Coronary artery (tissue), 2 donors: Measurements from ENCODE around the gene KCNT1.

Source experiments
- DNase-seq: peaks from one replicate; pipeline ENCODE4 v3.0.0-alpha.2; 2017; ENCODE audit warnings: low spot score
- H3K27ac ChIP-seq, 2 donors: fragments of 200-600 bp; sonication (generic); one replicate each; pipeline ENCODE4 v1.5.1; 2016 to 2019
- H3K4me3 ChIP-seq: fragments of 200-600 bp; sonication (generic); 2 replicates; pipeline ENCODE4 v1.5.1; 2016; ENCODE audit warnings: mild to moderate bottlenecking, moderate library complexity
- TF ChIP-seq, protein P1 (sequence below): fragments of 200-600 bp; sonication (generic); IDR thresholded peaks from one replicate; pipeline ENCODE4 v1.5.1; 2019; ENCODE audit warnings: antibody characterized with exemption

The KCNT1 gene

DNA sequence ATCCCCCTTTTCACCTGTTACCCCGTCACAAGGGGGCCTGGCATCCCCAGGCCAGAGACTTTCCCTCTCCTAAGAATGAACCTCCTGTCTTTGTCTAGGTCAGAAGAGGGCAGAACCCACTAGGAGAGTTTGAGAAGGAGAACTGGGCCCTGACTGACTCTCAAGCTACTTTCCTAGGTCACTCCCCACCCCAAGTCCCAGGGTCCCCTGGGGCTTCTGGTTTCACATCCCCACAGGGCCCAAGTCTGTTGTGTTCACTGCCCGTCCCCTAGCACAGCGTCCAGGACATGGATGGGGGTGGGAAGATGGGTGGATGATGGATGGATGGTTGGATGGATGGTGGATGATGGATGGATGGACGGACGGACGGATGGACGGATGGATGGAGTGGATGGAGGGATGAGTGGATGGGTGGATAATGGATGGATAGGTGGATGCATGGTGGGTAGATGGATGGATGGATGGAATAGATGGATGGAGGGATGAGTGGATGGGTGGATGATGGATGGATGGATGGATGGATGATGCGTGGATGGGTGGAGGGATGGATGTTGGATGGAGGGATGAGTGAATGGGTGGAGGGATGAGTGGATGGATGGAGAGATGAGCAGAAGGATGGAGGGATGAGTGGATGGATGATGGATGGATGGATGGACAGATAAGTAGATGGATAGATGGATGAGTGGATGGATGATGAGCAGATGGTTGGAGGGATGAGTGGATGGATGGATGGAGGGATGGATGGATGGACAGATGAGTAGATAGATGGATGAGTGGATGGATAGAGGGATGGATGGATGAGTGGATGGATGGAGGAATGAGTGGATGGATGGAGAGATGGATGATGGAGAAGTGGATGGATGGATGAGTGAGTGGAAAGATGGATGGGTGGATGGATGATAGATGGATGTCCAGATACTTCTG, 50.6 kb downstream of the KCNT1 start:
- Histone ChIP-seq H3K27ac (no peak overlapping the region), H3K4me3 (no peak overlapping the region)
- DNase-seq: no peak
- TF ChIP-seq, protein P1, sequence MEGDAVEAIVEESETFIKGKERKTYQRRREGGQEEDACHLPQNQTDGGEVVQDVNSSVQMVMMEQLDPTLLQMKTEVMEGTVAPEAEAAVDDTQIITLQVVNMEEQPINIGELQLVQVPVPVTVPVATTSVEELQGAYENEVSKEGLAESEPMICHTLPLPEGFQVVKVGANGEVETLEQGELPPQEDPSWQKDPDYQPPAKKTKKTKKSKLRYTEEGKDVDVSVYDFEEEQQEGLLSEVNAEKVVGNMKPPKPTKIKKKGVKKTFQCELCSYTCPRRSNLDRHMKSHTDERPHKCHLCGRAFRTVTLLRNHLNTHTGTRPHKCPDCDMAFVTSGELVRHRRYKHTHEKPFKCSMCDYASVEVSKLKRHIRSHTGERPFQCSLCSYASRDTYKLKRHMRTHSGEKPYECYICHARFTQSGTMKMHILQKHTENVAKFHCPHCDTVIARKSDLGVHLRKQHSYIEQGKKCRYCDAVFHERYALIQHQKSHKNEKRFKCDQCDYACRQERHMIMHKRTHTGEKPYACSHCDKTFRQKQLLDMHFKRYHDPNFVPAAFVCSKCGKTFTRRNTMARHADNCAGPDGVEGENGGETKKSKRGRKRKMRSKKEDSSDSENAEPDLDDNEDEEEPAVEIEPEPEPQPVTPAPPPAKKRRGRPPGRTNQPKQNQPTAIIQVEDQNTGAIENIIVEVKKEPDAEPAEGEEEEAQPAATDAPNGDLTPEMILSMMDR: no peak

DNA sequence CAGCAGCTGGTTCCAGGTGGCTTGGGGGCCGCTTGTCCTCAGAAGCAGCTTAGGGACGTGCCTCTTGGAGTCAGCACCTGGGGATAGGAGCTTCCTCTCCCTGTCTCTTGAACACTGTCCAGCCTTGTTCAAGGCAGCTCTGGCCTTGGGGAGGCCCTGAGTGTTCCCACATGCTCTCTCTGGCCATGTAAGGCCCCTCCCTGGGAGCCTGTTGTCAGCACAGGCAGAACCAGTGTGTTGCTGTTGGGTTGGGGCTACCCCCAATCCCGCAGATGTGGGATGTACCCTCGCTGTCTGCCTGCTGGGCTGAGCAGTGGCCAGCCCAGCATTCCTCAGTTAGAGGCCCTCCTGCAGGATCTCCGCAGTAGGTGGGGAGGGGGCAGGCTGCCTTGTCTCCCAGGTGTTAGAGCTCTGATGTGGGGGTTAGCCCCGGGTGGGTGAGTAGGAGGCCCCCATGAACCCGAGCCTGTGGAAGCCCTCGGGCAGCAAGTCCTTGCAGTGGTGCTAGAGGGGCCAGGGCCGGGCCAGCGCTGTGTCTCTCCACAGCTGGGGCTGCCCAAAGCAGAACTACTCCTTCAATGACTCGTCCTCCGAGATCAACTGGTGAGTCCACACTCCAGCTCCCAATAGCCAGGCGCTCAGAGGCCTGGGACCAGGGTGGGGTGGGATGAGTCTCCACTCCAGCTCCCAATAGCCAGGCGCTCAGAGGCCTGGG, 51.6 kb downstream of the KCNT1 start:
- TF ChIP-seq, protein P1: no peak
- no peak overlapping the region for H3K4me3 ChIP-seq
- no peak for DNase-seq
- H3K27ac ChIP-seq: no peak overlapping the region

GRCh38 chr9:135756576-135756975, 54.6 kb downstream of the KCNT1 start:
- Histone ChIP-seq H3K4me3 (no peak overlapping the region), H3K27ac (no peak overlapping the region)
- TF ChIP-seq, protein P1: no peak
- no peak for DNase-seq

DNA sequence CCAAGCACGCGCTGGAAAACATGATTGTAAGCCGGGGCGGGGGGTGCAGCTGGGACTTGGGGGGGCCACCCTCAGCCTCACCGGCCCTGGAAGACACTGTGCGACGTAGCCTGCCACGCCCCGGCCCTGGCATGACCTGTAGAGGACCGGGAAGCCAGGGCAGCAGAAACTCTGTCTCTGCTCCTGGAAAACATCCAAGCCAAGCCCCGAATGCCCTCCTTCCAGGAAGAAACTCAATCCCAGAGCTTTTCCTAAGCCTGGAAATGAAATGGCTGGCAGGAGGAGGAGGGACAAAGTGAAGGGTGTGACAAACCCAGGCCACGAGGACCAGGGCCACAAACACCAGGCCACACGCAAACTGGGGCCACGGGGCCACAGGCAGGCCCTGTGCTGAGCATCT, 55.4 kb downstream of the KCNT1 start:
- H3K4me3 ChIP-seq: no peak overlapping the region
- no peak for DNase-seq
- H3K27ac ChIP-seq: no peak overlapping the region
- TF ChIP-seq, protein P1: no peak

DNA sequence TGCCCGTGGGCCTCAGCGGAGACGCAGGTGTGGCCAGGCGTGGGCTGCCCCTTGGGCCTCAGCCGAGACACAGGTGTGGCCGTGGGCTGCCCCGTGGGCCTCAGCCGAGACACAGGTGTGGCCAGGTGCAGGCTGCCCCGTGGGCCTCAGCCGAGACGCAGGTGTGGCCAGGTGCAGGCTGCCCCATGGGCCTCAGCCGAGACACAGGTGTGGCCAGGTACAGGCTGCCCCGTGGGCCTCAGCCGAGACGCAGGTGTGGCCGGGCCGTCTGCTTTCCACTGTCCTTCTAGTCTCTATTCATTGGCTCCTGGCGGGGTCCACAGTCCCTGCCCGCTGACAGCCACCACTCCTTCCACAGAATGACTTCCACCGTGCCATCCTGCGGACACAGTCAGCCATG, 56.1 kb downstream of the KCNT1 start:
- no peak for DNase-seq
- TF ChIP-seq, protein P1: no peak
- Histone ChIP-seq H3K4me3 (no peak overlapping the region), H3K27ac (no peak overlapping the region)

DNA sequence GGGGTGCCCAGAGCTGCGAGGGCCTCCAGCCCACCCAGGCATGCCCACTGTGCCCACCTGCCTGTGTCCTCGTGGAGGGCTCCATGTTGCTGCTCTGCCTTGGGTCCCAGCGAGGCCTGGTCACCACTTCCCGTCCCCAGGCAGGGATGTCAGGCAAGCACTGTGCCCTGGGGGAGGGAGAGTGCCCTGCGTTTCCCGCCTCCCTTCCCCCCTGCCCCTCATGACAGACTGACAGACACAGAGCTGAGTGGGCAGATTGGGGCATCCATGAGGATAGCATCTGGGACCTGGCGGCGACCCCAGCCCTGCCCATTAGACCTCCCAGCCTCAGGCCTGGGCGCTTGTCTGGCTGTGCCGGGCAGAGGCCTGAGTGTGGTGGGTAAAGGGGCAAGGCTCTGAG, 56.9 kb downstream of the KCNT1 start:
- no peak for DNase-seq
- H3K27ac ChIP-seq: no peak overlapping the region
- no peak overlapping the region for H3K4me3 ChIP-seq
- TF ChIP-seq, protein P1: no peak
